Measurements from ENCODE around the gene MRPS31.

- TF ChIP-seq CTCF (IDR thresholded peaks at IDR 0.05) (no peak), EP300 (IDR thresholded peaks at IDR 0.05; ENCODE audit: borderline replicate concordance in 1 of 2, low read depth in 1 of 2, low read length in 1 of 2) (no peak), USF1 (IDR thresholded peaks at IDR 0.05; ENCODE audit: borderline replicate concordance, low read depth) (no peak), CHD2 (IDR thresholded peaks at IDR 0.05; ENCODE audit: low read length, partially characterized antibody) (no peak), GABPA (IDR thresholded peaks at IDR 0.05; ENCODE audit: low read depth) (no peak), USF2 (IDR thresholded peaks at IDR 0.05; ENCODE audit: borderline replicate concordance, low read depth, low read length) (no peak)
Measured at GRCh38 chr13:40755082-40755700, 15.8 kb downstream of the MRPS31 start.
